Heart left ventricle (tissue), 16 donors: ENCODE measurements around the gene KCNQ1OT1. TPM values are rescaled to one million over a fixed set of nuclear protein-coding genes. Genes with fewer than 3 reads are reported as not detected.
A peak's percentile ranks its signal among the peaks of the same experiment; 100 is the strongest.

Experiments
- ATAC-seq, 4 donors: fragments of 200-7000 bp; cut with Tn5 transposase; one replicate each; pipeline ENCODE4 v1.9.1; 2020 to 2022; ENCODE audit warnings: moderate library complexity in 4 of 4, mild to moderate bottlenecking in 3 of 4, moderate number of reproducible peaks in 1 of 4
- DNase-seq, 5 donors: peaks; one replicate each; pipeline ENCODE4 v3.0.0-alpha.2; 2020
- H3K27ac ChIP-seq, 12 donors: fragments of 200-600 bp; sonication (generic) in 4 of 12; one replicate each; pipeline versions ENCODE4 v1.5.0 to v1.8.0; 2016 to 2022; ENCODE audit warnings: mild to moderate bottlenecking in 2 of 12
- H3K27me3 ChIP-seq, 9 donors: fragments of 200-600 bp; sonication (generic) in 2 of 9; one replicate each; pipeline versions ENCODE4 v1.5.1 to v1.8.0; 2016 to 2022; ENCODE audit warnings: mild to moderate bottlenecking in 3 of 9
- H3K36me3 ChIP-seq, 9 donors: fragments of 200-600 bp; sonication (generic) in 2 of 9; one replicate each; pipeline versions ENCODE4 v1.5.0 to v1.8.0; 2018 to 2022; ENCODE audit warnings: mild to moderate bottlenecking in 2 of 9
- H3K4me1 ChIP-seq, 12 donors: fragments of 200-600 bp; sonication (generic) in 4 of 12; one replicate each; pipeline versions ENCODE4 v1.5.0 to v1.8.0; 2016 to 2022; ENCODE audit warnings: mild to moderate bottlenecking in 3 of 12
- H3K4me3 ChIP-seq, 12 donors: fragments of 200-600 bp; sonication (generic) in 4 of 12; one replicate each; pipeline versions ENCODE4 v1.5.0 to v1.8.0; 2017 to 2022; ENCODE audit warnings: mild to moderate bottlenecking in 9 of 12, moderate library complexity in 4 of 12
- H3K9me3 ChIP-seq, 12 donors: fragments of 200-600 bp; sonication (generic) in 4 of 12; one replicate each; pipeline versions ENCODE4 v1.5.0 to v1.8.0; 2016 to 2022; ENCODE audit warnings: mild to moderate bottlenecking in 1 of 12
- POLR2A ChIP-seq, 2 donors: fragments of 450-650 bp; IDR thresholded peaks; one replicate each; pipeline ENCODE4 v1.6.1; 2017; ENCODE audit warnings: antibody characterized with exemption in 2 of 2, mild to moderate bottlenecking in 2 of 2, moderate library complexity in 2 of 2
- WGBS, 4 donors: extraction: QIAGEN DNeasy Blood & Tissue Kit in 2 of 4; methylation state at CpG; one replicate each; pipeline versions ENCODE4 v1.1.5 to v1.1.7; 2013 to 2018; 5-methylcytosine and 5-hydroxymethylcytosine counted together
- intact Hi-C, 10 donors: fragments of 100-400 bp; cut with DNase I; formaldehyde crosslinking; loops; one replicate each; pipeline versions ENCODE4 v1.11.1 to v1.14.2; 2022
- polyA plus RNA-seq, 2 donors: library from polyadenylated mRNA; stranded (reverse); fragments of 200-250 nt; gene quantifications; one replicate each; pipeline ENCODE4 v1.2.3, GENCODE V29; 2013
- total RNA-seq, 9 donors: library from RNA; depleted of rRNA in 2 of 9; stranded (reverse); fragments of >200 nt in 2 of 9; fragmentation: NEBNext Ultra II Directional in 3 of 9; extraction: Animal tissue kit (Norgen Biotek cat#: 25700) in 3 of 9; gene quantifications; one replicate each; pipeline versions ENCODE4 v1.1.0 to v1.2.4, GENCODE V29; 2016 to 2023
- TF ChIP-seq, protein P1 (sequence below), 12 donors: fragments of 200-600 bp; sonication (generic) in 4 of 12; IDR thresholded peaks; one replicate each; pipeline versions ENCODE4 v1.5.0 to v1.8.0; 2018 to 2022; ENCODE audit warnings: antibody characterized with exemption in 12 of 12, mild to moderate bottlenecking in 5 of 12
- donor health status: ischemic (EF 13 %, LVEDD 7.1; RV severe dilation, severe dysfunction).
- donor health status: healthy with polysubstance abuse.
- donor health status: DM: no; HTN: yes; CAD: no.
- donor health status: DM: no; HTN: no; CAD: no.
- donor health status: ischemic (EF 25% LVEDD 6.9; RV normal size, moderate dysfunction).
- donor health status: ischemic (EF 25% LVEDD 5.7; RV mildly dilated, moderate dysfunction).
- donor health status: healthy.
- donor health status: DM: yes; HTN: yes; CAD: no.
- donor health status: ischemic (EF 35%, LVEDD 5.7; RV mildly dilated, moderate dysfunction).
- donor health status: nonischemic (EF 11% LVEDD 7.7; RV severe dilation, severe dysfunction).
- donor health status: DM: yes; HTN: yes; CAD: no.
- donor health status: PGD.
- donor health status: ischemic (EF 29% LVEDD 5.4; RV normal size, mild dysfunction).
- donor health status: nonischemic (EF 23%, LVEDD 6.1; RV moderate dilation, normal function).

The KCNQ1OT1 gene
- total and polyA plus RNA-seq, 11 donors = 0.14 to 0.93 (median 0.40) TPM

DNA sequence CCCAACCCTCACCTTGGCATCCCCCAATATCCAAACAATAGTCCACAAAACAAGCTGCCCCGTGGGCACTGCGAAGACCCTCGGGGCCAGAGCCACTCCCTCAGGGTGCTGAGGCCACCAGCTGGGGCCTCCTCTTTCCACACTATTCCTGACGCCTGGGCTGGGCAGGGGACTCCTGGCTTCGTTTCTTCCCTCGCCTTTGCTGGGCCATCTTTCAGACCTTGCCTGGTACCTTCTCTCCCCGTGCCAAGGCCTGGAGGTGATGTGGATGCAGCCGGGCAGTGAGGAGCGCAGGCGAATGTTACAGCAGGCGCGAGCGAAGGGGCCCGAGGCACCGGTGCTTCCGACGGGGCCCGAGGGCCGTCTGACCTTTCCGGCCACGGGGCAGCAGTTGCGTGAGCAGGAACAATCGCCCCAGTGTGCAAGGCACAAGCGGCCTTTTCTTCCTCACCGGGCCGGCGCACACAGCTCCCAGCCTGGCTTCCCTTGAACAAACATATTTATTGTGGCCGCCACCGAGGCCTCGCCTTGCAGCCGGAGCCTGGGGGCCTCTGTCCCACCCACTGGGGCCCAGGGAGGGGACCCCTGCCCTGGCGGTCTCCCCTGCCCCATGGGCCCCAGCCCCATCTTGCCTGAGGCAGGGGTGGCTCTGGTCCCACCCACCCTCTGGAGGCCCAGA lies 32.6 kb upstream of the KCNQ1OT1 start:
- TF ChIP-seq, protein P1, sequence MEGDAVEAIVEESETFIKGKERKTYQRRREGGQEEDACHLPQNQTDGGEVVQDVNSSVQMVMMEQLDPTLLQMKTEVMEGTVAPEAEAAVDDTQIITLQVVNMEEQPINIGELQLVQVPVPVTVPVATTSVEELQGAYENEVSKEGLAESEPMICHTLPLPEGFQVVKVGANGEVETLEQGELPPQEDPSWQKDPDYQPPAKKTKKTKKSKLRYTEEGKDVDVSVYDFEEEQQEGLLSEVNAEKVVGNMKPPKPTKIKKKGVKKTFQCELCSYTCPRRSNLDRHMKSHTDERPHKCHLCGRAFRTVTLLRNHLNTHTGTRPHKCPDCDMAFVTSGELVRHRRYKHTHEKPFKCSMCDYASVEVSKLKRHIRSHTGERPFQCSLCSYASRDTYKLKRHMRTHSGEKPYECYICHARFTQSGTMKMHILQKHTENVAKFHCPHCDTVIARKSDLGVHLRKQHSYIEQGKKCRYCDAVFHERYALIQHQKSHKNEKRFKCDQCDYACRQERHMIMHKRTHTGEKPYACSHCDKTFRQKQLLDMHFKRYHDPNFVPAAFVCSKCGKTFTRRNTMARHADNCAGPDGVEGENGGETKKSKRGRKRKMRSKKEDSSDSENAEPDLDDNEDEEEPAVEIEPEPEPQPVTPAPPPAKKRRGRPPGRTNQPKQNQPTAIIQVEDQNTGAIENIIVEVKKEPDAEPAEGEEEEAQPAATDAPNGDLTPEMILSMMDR (IDR thresholded peaks at IDR 0.05) = no peak
- TF ChIP-seq POLR2A (IDR thresholded peaks at IDR 0.05) = no peak
- intact Hi-C loops = no loop called here
- ATAC-seq = no peak
- Histone ChIP-seq H3K27me3 (no peaks in the 10 kb centered on the region), H3K36me3 (no peaks in the 10 kb centered on the region), H3K4me3 (no peak overlapping the region), H3K9me3 (no peaks in the 10 kb centered on the region), H3K27ac (no peak overlapping the region), H3K4me1 (peaks cover 0 to 19% (median 4%) of the 10 kb centered on the region in 12 donors)
- 87 to 95% (median 92%) methylated on average over 26 to 32 of the region's 32 CpGs for WGBS, 4 donors
- DNase-seq = peak in 2 of 5 donors; percentile 11 to 18

DNA sequence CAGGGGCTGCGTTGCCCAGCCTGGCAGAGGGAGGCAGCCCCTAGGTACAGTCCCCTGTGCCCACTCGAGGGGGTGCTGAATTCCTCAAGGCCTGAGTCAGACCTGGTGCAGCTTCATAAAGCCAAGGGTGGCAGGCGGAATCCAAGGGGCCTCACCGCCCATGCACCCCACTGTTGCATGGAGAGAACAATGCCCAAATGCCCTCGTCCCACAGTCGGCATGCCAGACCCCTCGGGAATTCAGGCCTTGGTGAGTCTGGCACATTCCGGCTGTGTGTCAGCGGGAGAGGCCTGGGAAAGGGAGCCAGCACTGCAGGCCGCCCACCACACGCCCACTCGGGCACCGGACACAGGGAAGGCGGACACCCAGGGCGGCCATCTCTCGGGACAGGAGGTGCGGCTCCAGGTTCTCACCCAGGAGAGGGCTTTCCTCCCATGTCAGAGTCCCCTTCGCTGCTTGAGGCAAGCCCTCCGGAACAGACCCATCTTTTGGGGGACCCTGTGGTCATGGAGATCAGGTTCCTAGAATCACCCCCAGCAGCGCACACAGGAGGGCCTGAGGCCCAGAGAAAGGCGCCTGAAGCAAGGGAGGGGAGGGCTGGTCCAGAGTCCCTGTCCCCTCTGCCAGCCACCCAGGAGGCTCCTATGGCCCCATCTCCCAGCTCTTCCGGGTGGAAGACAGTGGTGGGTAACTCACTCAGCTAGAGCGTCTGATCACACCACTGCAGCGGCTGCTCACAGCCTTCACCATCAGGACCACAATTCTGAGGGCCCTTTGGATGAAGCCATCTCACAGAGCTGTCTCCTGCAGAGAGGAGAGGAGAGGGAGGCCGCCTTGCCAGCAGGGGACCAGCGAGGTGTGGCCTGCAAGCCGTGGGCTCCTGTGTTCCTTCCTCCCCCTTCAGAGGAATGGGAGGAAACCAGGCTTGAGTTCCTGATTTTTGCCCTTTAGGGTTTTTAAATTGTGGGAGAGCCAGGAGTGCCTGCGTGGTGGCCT lies 31.6 kb upstream of the KCNQ1OT1 start:
- peaks cover 0 to 17% (median 4%) of the 10 kb centered on the region in 12 donors for H3K4me1 ChIP-seq
- H3K27ac ChIP-seq = no peak overlapping the region

GRCh38 chr11:2730272-2731129 lies 30.7 kb upstream of the KCNQ1OT1 start:
- Histone ChIP-seq H3K27ac (no peak overlapping the region), H3K36me3 (no peaks in the 10 kb centered on the region), H3K27me3 (no peaks in the 10 kb centered on the region), H3K4me3 (no peak overlapping the region), H3K9me3 (no peaks in the 10 kb centered on the region), H3K4me1 (peaks cover 0 to 22% (median 7%) of the 10 kb centered on the region in 12 donors)
- TF ChIP-seq POLR2A (IDR thresholded peaks at IDR 0.05) = no peak
- TF ChIP-seq, protein P1 (IDR thresholded peaks at IDR 0.05) = no peak
- ATAC-seq = peak in 1 of 4 donors; percentile 35
- 67 to 75% (median 70%) methylated on average over 14 to 16 of the region's 16 CpGs for WGBS, 4 donors
- no peak for DNase-seq
- intact Hi-C loops = no loop called here

More for the DNA sequence above, 31.6 kb upstream of the KCNQ1OT1 start:
- H3K9me3 ChIP-seq = no peaks in the 10 kb centered on the region
- intact Hi-C loops = no loop called here
- no peak for TF ChIP-seq POLR2A (IDR thresholded peaks at IDR 0.05)
- TF ChIP-seq, protein P1 (IDR thresholded peaks at IDR 0.05) = no peak
- no peaks in the 10 kb centered on the region for H3K36me3 ChIP-seq
- no peak overlapping the region for H3K4me3 ChIP-seq
- DNase-seq (no peak), ATAC-seq (no peak)
- no peaks in the 10 kb centered on the region for H3K27me3 ChIP-seq
- 87 to 90% (median 87%) methylated on average over 19 to 28 of the region's 28 CpGs for WGBS, 4 donors
